HFFc6 (cell line): ENCODE measurements around the gene CALHM2. TPM values are rescaled to one million over a fixed set of nuclear protein-coding genes. Genes with fewer than 3 reads are reported as not detected.
"Not testable (repeated sequence)": the region's sequence is repeated elsewhere in the genome, so short reads cannot be mapped to it uniquely, and the experiment has no call there.

Source experiments
- DNase-seq: peaks from one replicate; pipeline ENCODE4 v3.0.0-alpha.2; 2018
- H3K27ac Mint-ChIP-seq: 2 replicates; pipeline ENCODE4 v1.8.0; 2020; ENCODE audit warnings: mild to moderate bottlenecking, mixed read lengths
- H3K27me3 Mint-ChIP-seq: 2 replicates; pipeline ENCODE4 v1.8.0; 2021; ENCODE audit warnings: mild to moderate bottlenecking, moderate library complexity, mixed read lengths; ENCODE audit not compliant: insufficient read depth
- H3K36me3 Mint-ChIP-seq: 2 replicates; pipeline ENCODE4 v1.8.0; 2021; ENCODE audit warnings: low read depth, mixed read lengths
- H3K4me1 Mint-ChIP-seq: 2 replicates; pipeline ENCODE4 v1.8.0; 2020; ENCODE audit warnings: low read depth, mixed read lengths
- H3K4me3 Mint-ChIP-seq: 2 replicates; pipeline ENCODE4 v1.8.0; 2020; ENCODE audit warnings: mild to moderate bottlenecking, moderate library complexity, mixed read lengths
- H3K9me3 Mint-ChIP-seq: 2 replicates; pipeline ENCODE4 v1.8.0; 2020; ENCODE audit warnings: mild to moderate bottlenecking, mixed read lengths
- total RNA-seq, 6 experiments: library from RNA; stranded (reverse); fragmentation: NEBNext Ultra II Directional; extraction: Animal tissue kit (Norgen Biotek cat#: 25700); gene quantifications; 2 replicates in 1 of 6; 3 replicates in 5 of 6; pipeline ENCODE4 v1.2.3, GENCODE V29; 2021
- TF ChIP-seq, protein P1 (sequence below): fragments of 200-600 bp; sonication (generic); IDR thresholded peaks from 2 replicates; pipeline ENCODE4 v1.5.0; 2021; ENCODE audit warnings: antibody characterized with exemption, mild to moderate bottlenecking

Gene CALHM2
- total RNA-seq, 6 experiments from 2014 or later = 41.0 to 46.0 (median 45.1) TPM

- peaks cover 36% of the 10 kb centered on the region for H3K36me3 Mint-ChIP-seq
- no peak for DNase-seq
- no peak overlapping the region for H3K4me3 Mint-ChIP-seq
- TF ChIP-seq, protein P1, sequence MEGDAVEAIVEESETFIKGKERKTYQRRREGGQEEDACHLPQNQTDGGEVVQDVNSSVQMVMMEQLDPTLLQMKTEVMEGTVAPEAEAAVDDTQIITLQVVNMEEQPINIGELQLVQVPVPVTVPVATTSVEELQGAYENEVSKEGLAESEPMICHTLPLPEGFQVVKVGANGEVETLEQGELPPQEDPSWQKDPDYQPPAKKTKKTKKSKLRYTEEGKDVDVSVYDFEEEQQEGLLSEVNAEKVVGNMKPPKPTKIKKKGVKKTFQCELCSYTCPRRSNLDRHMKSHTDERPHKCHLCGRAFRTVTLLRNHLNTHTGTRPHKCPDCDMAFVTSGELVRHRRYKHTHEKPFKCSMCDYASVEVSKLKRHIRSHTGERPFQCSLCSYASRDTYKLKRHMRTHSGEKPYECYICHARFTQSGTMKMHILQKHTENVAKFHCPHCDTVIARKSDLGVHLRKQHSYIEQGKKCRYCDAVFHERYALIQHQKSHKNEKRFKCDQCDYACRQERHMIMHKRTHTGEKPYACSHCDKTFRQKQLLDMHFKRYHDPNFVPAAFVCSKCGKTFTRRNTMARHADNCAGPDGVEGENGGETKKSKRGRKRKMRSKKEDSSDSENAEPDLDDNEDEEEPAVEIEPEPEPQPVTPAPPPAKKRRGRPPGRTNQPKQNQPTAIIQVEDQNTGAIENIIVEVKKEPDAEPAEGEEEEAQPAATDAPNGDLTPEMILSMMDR = no peak
- no peak overlapping the region for H3K27ac Mint-ChIP-seq
- H3K27me3 Mint-ChIP-seq = peaks cover 2% of the 10 kb centered on the region; the same call in 1 of the 2 replicates
- H3K9me3 Mint-ChIP-seq = no peaks in the 10 kb centered on the region
- no peaks in the 10 kb centered on the region for H3K4me1 Mint-ChIP-seq
Measured at GRCh38 chr10:103419101-103419500, 33.1 kb downstream of the CALHM2 start.

DNA sequence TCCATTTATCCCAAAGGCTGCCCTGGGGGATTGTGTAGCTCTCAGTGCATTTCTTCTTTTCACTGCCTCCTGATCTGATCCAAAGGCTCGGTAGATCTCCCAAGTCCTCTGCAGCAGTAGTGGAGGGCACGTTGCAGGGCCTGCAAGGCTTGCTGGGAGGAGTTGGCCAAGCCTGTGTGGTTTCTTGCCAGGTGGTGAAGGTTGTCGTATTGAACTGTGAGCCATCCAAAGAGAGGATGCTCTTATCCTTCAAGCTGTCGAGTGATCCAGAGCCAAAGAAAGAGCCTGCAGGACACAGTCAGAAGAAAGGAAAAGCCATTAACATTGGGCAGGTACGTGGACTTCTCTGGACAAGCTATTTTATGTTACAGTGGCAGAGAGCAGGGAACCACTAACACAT is 34.6 kb downstream of the CALHM2 start:
- DNase-seq = no peak
- TF ChIP-seq, protein P1 = no peak
- H3K9me3 Mint-ChIP-seq = no peaks in the 10 kb centered on the region
- H3K36me3 Mint-ChIP-seq = peaks cover 36% of the 10 kb centered on the region
- H3K27ac Mint-ChIP-seq = no peak overlapping the region
- peaks cover 2% of the 10 kb centered on the region; the same call in 1 of the 2 replicates for H3K27me3 Mint-ChIP-seq
- H3K4me3 Mint-ChIP-seq = no peak overlapping the region
- H3K4me1 Mint-ChIP-seq = no peaks in the 10 kb centered on the region

GRCh38 chr10:103417148-103417469 is 35.1 kb downstream of the CALHM2 start:
- H3K36me3 Mint-ChIP-seq = peaks cover 36% of the 10 kb centered on the region
- not testable (repeated sequence) for DNase-seq, H3K9me3 Mint-ChIP-seq, H3K4me1 Mint-ChIP-seq, H3K27me3 Mint-ChIP-seq, H3K4me3 Mint-ChIP-seq, H3K27ac Mint-ChIP-seq
- TF ChIP-seq, protein P1 = peak; percentile 43; the same call in 1 of the 2 replicates

DNA sequence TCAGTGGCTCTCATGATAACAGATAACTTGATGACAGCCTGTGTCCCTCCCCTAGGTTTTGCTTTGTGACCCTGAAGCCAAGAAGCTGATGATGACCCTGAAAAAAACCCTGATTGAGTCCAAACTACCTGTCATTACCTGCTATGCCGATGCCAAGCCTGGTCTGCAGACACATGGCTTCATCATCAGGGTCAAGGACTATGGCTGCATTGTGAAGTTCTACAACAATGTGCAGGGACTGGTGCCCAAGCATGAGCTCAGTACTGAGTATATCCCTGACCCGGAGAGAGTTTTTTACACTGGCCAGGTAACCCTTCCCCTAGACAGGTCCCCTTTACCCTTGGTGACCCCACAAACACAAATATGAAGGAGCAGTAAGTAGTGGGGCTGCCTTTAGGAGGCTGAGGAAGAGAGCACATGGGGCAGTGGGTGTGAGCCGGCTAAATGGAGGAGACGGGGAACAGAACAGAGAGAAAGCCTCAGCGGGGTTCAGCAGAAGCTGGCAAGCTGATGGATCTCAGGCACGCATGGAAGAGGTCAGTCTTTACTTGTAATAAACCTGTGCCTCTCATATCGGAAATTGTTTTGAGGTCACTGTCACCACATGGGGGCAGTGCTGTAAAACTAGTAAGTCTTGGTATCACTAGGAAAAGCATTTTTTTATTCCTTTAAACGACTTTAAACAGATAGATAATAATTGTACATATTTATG is 35.6 kb downstream of the CALHM2 start:
- H3K4me3 Mint-ChIP-seq = no peak overlapping the region
- DNase-seq = peak; percentile 43
- TF ChIP-seq, protein P1 = peak; percentile 85
- peaks cover 2% of the 10 kb centered on the region; the same call in 1 of the 2 replicates for H3K27me3 Mint-ChIP-seq
- no peak overlapping the region for H3K27ac Mint-ChIP-seq
- H3K9me3 Mint-ChIP-seq = no peaks in the 10 kb centered on the region
- H3K4me1 Mint-ChIP-seq = no peaks in the 10 kb centered on the region
- H3K36me3 Mint-ChIP-seq = peaks cover 36% of the 10 kb centered on the region

- DNase-seq = no peak
- Mint-ChIP-seq H3K27ac (no peak overlapping the region), H3K4me1 (no peaks in the 10 kb centered on the region), H3K36me3 (peaks cover 31% of the 10 kb centered on the region), H3K27me3 (peaks cover 2% of the 10 kb centered on the region; the same call in 1 of the 2 replicates), H3K9me3 (no peaks in the 10 kb centered on the region), H3K4me3 (no peak overlapping the region)
- TF ChIP-seq, protein P1 = no peak
Measured at GRCh38 chr10:103415581-103415980, 36.6 kb downstream of the CALHM2 start.
